K562 (cell line): Measurements from ENCODE around the gene ARID4B. TPM values are rescaled to one million over a fixed set of nuclear protein-coding genes. Genes with fewer than 3 reads are reported as not detected.
A peak's percentile ranks its signal among the peaks of the same experiment; 100 is the strongest.

ENCODE experiments used
- ATAC-seq: fragments of 200-7000 bp; cut with Tn5 transposase; 3 replicates; pipeline ENCODE4 v1.9.1; 2020; ENCODE audit warnings: moderate library complexity
- BruUV-seq: library from RNA; stranded (reverse); fragments of 400-500 nt; replicated peaks from 2 replicates; lab custom pipeline; 2021; lab: Mats Ljungman, UMichigan
- CTCF ChIA-PET: fragments of 300-600 bp; formaldehyde crosslinking; extraction: SDS; loops from one replicate; lab custom pipeline; 2021; ENCODE audit warnings: low intra/inter-chr PET ratio; lab: Yijun Ruan, JAX
- POLR2A ChIA-PET: fragments of 300-600, 350-650 bp; sonication (Branson Sonifier 250); formaldehyde crosslinking; extraction: SDS; loops from one replicate; lab custom pipeline; 2021; ENCODE audit warnings: antibody characterized with exemption, inconsistent platforms; lab: Yijun Ruan, JAX
- DNase-seq, 4 experiments: peaks; one replicate each; pipeline versions ENCODE4 v3.0.0 to v3.0.0-alpha.2; 2011 to 2018; ENCODE audit warnings: low spot score in 3 of 4, mixed read lengths in 3 of 4; ENCODE audit errors: extremely low read depth in 1 of 4
- FAIRE-seq: peaks from 2 replicates; lab custom pipeline; 2011; peaks lifted over from hg19 to GRCh38; lab: Jason Lieb, UNC
- H2AFZ ChIP-seq: 2 replicates; pipeline ENCODE4 v1.6.0; 2011; ENCODE audit warnings: low read depth, low read length, control low read depth, inconsistent platforms
- H3K27ac ChIP-seq: fragments of 200-600 bp; 3 replicates; pipeline ENCODE4 v1.8.0; 2011; ENCODE audit warnings: low read depth, mild to moderate bottlenecking, control low read depth, inconsistent platforms, low read length, moderate library complexity, mixed read lengths; ENCODE audit errors: extremely low read depth
- H3K27me3 ChIP-seq, 2 experiments: fragments of 300-600 bp in 1 of 2; 2 replicates in 1 of 2; 3 replicates in 1 of 2; pipeline versions ENCODE4 v1.6.0 to v1.8.0; 2011; ENCODE audit warnings: inconsistent platforms in 2 of 2, low read length in 2 of 2, mild to moderate bottlenecking in 1 of 2, mixed read lengths in 1 of 2, moderate library complexity in 1 of 2; ENCODE audit not compliant: control insufficient read depth in 2 of 2, insufficient read depth in 2 of 2
- H3K36me3 ChIP-seq: fragments of 300-600 bp; 3 replicates; pipeline ENCODE4 v1.8.0; 2011; ENCODE audit warnings: mild to moderate bottlenecking, low read length, inconsistent platforms; ENCODE audit not compliant: control insufficient read depth, insufficient read depth
- H3K4me1 ChIP-seq, 2 experiments: fragments of 200-600 bp in 1 of 2; replicated peaks in 1 of 2; 2 replicates in 1 of 2; 3 replicates in 1 of 2; pipeline versions ENCODE4 v1.5.1 to v1.8.0; 2011; ENCODE audit warnings: inconsistent platforms in 2 of 2, low read length in 2 of 2, mild to moderate bottlenecking in 1 of 2, mixed read lengths in 1 of 2, moderate library complexity in 1 of 2; ENCODE audit not compliant: control insufficient read depth in 2 of 2, insufficient read depth in 2 of 2
- H3K4me2 ChIP-seq: 2 replicates; pipeline ENCODE4 v1.6.1; 2011; ENCODE audit warnings: low read length, control low read depth, inconsistent platforms, mixed read lengths; ENCODE audit not compliant: insufficient read depth
- H3K4me3 ChIP-seq: fragments of 200-600 bp; sonication (generic), shearing (Covaris generic); 2 replicates; pipeline ENCODE4 v1.5.1; 2016; ENCODE audit warnings: control low read depth, inconsistent platforms
- H3K79me2 ChIP-seq: fragments of 200-600 bp; 3 replicates; pipeline ENCODE4 v1.8.0; 2011; ENCODE audit warnings: low read length, inconsistent platforms; ENCODE audit not compliant: control insufficient read depth, insufficient read depth
- H3K9ac ChIP-seq, 2 experiments: 2 replicates each; pipeline versions ENCODE4 v1.6.0 to v1.6.1; 2011; ENCODE audit warnings: low read depth in 2 of 2, low read length in 2 of 2, control low read depth in 1 of 2, inconsistent platforms in 1 of 2, mild to moderate bottlenecking in 1 of 2, mixed read lengths in 1 of 2; ENCODE audit not compliant: insufficient read depth in 1 of 2
- H3K9me1 ChIP-seq: one replicate; pipeline ENCODE4 v1.6.0; 2011; ENCODE audit warnings: inconsistent platforms, mild to moderate bottlenecking, low read length, moderate library complexity; ENCODE audit not compliant: control insufficient read depth, insufficient read depth
- H3K9me3 ChIP-seq: replicated peaks from 2 replicates; pipeline ENCODE4 v1.5.1; 2011; ENCODE audit warnings: low read depth, low read length, inconsistent platforms; ENCODE audit not compliant: control insufficient read depth, insufficient read depth
- H4K20me1 ChIP-seq: replicated peaks from 2 replicates; pipeline ENCODE4 v1.6.1; 2011; ENCODE audit warnings: low read length, inconsistent platforms, mixed read lengths; ENCODE audit not compliant: control insufficient read depth, insufficient read depth
- ATF3 ChIP-seq, 2 experiments: fragments of 450-650 bp in 1 of 2; sonication (generic) in 1 of 2; formaldehyde crosslinking in 1 of 2; IDR thresholded peaks in 1 of 2; conservative IDR thresholded peaks in 1 of 2; 2 replicates each; pipeline versions ENCODE4 v1.6.1 to v1.8.1; 2016 to 2023; ENCODE audit warnings: mild to moderate bottlenecking in 2 of 2, moderate library complexity in 2 of 2, inconsistent platforms in 1 of 2, missing genetic modification reagents in 1 of 2
- CEBPG ChIP-seq, 3 experiments: fragments of 200-800 bp in 1 of 3; sonication (Bioruptor generic) in 1 of 3; sonication (generic) in 1 of 3; formaldehyde crosslinking in 1 of 3; IDR thresholded peaks in 2 of 3; conservative IDR thresholded peaks in 1 of 3; 2 replicates each; pipeline versions ENCODE4 v1.6.1 to v1.8.0; 2016 to 2022; ENCODE audit warnings: missing compliant biosample characterization in 2 of 3, missing genetic modification characterization in 2 of 3, mild to moderate bottlenecking in 1 of 3, missing genetic modification reagents in 1 of 3
- FOSL1 ChIP-seq: fragments of 200-800 bp; sonication (Bioruptor generic); conservative IDR thresholded peaks from 2 replicates; pipeline ENCODE4 v1.6.1; 2016; ENCODE audit warnings: missing genetic modification characterization, missing compliant biosample characterization
- L3MBTL2 ChIP-seq: fragments of 450-650 bp; IDR thresholded peaks from 2 replicates; pipeline ENCODE4 v1.6.1; 2016; ENCODE audit warnings: mild to moderate bottlenecking, moderate library complexity
- MLX ChIP-seq, 2 experiments: fragments of 450-650 bp in 1 of 2; sonication (generic) in 1 of 2; formaldehyde crosslinking; conservative IDR thresholded peaks; 2 replicates each; pipeline versions ENCODE4 v1.4.0 to v1.8.1; 2020 to 2022; ENCODE audit warnings: mild to moderate bottlenecking in 1 of 2, missing genetic modification reagents in 1 of 2
- MTF1 ChIP-seq: fragments of 250-450 bp; sonication (Bioruptor Pico); IDR thresholded peaks from 2 replicates; pipeline ENCODE4 v1.9.0; 2021; ENCODE audit warnings: moderate library complexity, mild to moderate bottlenecking, inconsistent platforms, borderline replicate concordance
- PCBP2 ChIP-seq: fragments of 200-400 bp; formaldehyde crosslinking; IDR thresholded peaks from 2 replicates; pipeline ENCODE4 v1.6.1; 2018; ENCODE audit warnings: low read length, low read depth, mild to moderate bottlenecking, moderate library complexity; ENCODE audit not compliant: poor library complexity, severe bottlenecking
- THRA ChIP-seq: fragments of 450-650 bp; IDR thresholded peaks from 2 replicates; pipeline ENCODE4 v1.6.1; 2017; ENCODE audit warnings: mild to moderate bottlenecking, moderate library complexity
- ZNF408 ChIP-seq: fragments of 250-450 bp; sonication (Bioruptor Pico); IDR thresholded peaks from 2 replicates; pipeline ENCODE4 v1.4.0; 2020; ENCODE audit warnings: low read depth, mild to moderate bottlenecking, moderate library complexity
- ZNF780A ChIP-seq: fragments of 250-450 bp; sonication (Bioruptor Pico); IDR thresholded peaks from 2 replicates; pipeline ENCODE4 v1.5.0; 2021; ENCODE audit warnings: mild to moderate bottlenecking
- WGBS: fragments of 100-300 bp; shearing (Covaris generic); methylation state at CpG from one replicate; pipeline ENCODE4 v1.1.6; 2016; ENCODE audit warnings: low coverage, mixed read lengths; ENCODE audit not compliant: insufficient coverage; ENCODE audit errors: missing lambda C conversion rate; 5-methylcytosine and 5-hydroxymethylcytosine counted together
- in situ Hi-C: fragments of 300-500 bp; cut with MboI; formaldehyde crosslinking; loops from 4 replicates; pipeline ENCODE4 v1.15.0; 2018; ENCODE audit warnings: inconsistent platforms, mixed read lengths
- intact Hi-C: fragments of 100-400 bp; cut with micrococcal nuclease; formaldehyde crosslinking; loops from 2 replicates; pipeline ENCODE4 v1.14.2; 2022
- polyA plus RNA-seq, 8 experiments: library from polyadenylated mRNA; depleted of rRNA in 4 of 8; stranded (reverse) in 5 of 8; unstranded in 3 of 8; fragments of >200 nt; fragmentation: Nextera tagmentation in 2 of 8; fragmentation: Illumina TruSeq in 1 of 8; extraction: Ambion mirVana in 2 of 8; extraction: Trizol in 1 of 8; gene quantifications; 2 replicates each; pipeline versions ENCODE4 v1.2.1 to v1.2.3, GENCODE V29; 2011 to 2014; ENCODE audit warnings: inconsistent platforms in 1 of 8, missing spikeins in 1 of 8
- total RNA-seq, 7 experiments: library from RNA; depleted of rRNA in 6 of 7; stranded (reverse); fragments of >200 nt in 6 of 7; fragmentation: Illumina TruSeq in 2 of 7; extraction: Trizol in 2 of 7; gene quantifications; 2 replicates each; pipeline versions ENCODE4 v1.2.1 to v1.2.3, GENCODE V29; 2011 to 2021; ENCODE audit warnings: low replicate concordance in 1 of 7

Gene ARID4B
- total and polyA plus RNA-seq, 9 of the 15 experiments (the other 6 are each of a cell fraction or from before 2014, with no cell fraction given): 8.4 to 38.9 (median 18.5) TPM

GRCh38 chr1:235286667-235287066 lies 41.3 kb downstream of the ARID4B start:
- intact Hi-C loops: no loop called here
- POLR2A ChIA-PET: interaction anchor here (0.6 kb wide), 2 partner anchors 32 to 191 kb away, joined by 3 read pairs; no protein-coding TSS in a partner anchor
- Histone ChIP-seq H3K36me3 (no peaks in the 10 kb centered on the region), H3K4me2 (no peak overlapping the region), H3K4me1 (peaks cover 13 to 30% of the 10 kb centered on the region in 2 experiments), H3K9me3 (no peaks in the 10 kb centered on the region), H3K9ac (no peak overlapping the region), H4K20me1 (peaks cover 35% of the 10 kb centered on the region), H3K4me3 (no peak overlapping the region), H3K9me1 (no peaks in the 10 kb centered on the region), H2AFZ (no peak overlapping the region), H3K79me2 (peaks cover 97% of the 10 kb centered on the region), H3K27me3 (no peaks in the 10 kb centered on the region), H3K27ac (no peak overlapping the region)
- TF ChIP-seq MTF1 (CRISPR knock-in tag): no peak
- TF ChIP-seq FOSL1: 0 out of 2 replicates have a peak, but pooled peaks have one; percentile 20
- no peak for TF ChIP-seq THRA
- DNase-seq: no peak
- WGBS: 63% methylated on average over 1 of the region's 1 CpG
- CTCF ChIA-PET: interaction anchor here (0.8 kb wide), 1 partner anchor 34 kb away, joined by 4 read pairs; no protein-coding TSS in a partner anchor
- BruUV-seq: no TSS peak
- in situ Hi-C loops: no loop called here
- ATAC-seq: no peak
- FAIRE-seq: no peak

- Histone ChIP-seq H3K9ac (no peak overlapping the region), H3K4me2 (no peak overlapping the region), H3K4me3 (no peak overlapping the region), H3K4me1 (peaks cover 17 to 21% of the 10 kb centered on the region in 2 experiments), H3K9me3 (no peaks in the 10 kb centered on the region), H4K20me1 (peaks cover 25% of the 10 kb centered on the region), H3K27ac (no peak overlapping the region), H3K9me1 (no peaks in the 10 kb centered on the region), H2AFZ (no peak overlapping the region), H3K27me3 (no peaks in the 10 kb centered on the region), H3K79me2 (peaks cover 98% of the 10 kb centered on the region), H3K36me3 (no peaks in the 10 kb centered on the region)
- in situ Hi-C loops (no loop called here), intact Hi-C loops (no loop called here)
- POLR2A ChIA-PET: interaction anchor here (1.5 kb wide), 1 partner anchor 9 kb away, joined by 3 read pairs; no protein-coding TSS in a partner anchor
- ATAC-seq: no peak
- CTCF ChIA-PET: no interaction called here
- no peak for DNase-seq
- TF ChIP-seq L3MBTL2 (no peak), PCBP2 (no peak), ZNF780A (CRISPR knock-in tag) (no peak), MLX (CRISPR knock-in tag; conservative IDR thresholded peaks at IDR 0.05) (no peak), ATF3 (IDR thresholded peaks at IDR 0.05) (peak; percentile 79), ATF3 (CRISPR knock-in tag; conservative IDR thresholded peaks at IDR 0.05) (no peak), CEBPG (CRISPR knock-in tag; IDR thresholded peaks at IDR 0.05) (no peak), CEBPG (tag; conservative IDR thresholded peaks at IDR 0.05 in 1 of 2, IDR thresholded peaks at IDR 0.05 in 1 of 2) (peak; percentile 43 to 71; a peak in 1 of 4 replicates), ZNF408 (no peak)
- WGBS: 97% methylated on average over 6 of the region's 6 CpGs
- no TSS peak for BruUV-seq
- no peak for FAIRE-seq
Measured at GRCh38 chr1:235284231-235284769, 43.7 kb downstream of the ARID4B start.
